HepG2 (cell line): Measurements from ENCODE around the gene PSMA7. TPM values are rescaled to one million over a fixed set of nuclear protein-coding genes. Genes with fewer than 3 reads are reported as not detected.

ENCODE experiments used
- FOXC1 ChIP-seq: sonication (generic); formaldehyde crosslinking; IDR thresholded peaks from 2 replicates; pipeline ENCODE4 v1.8.0; 2022; ENCODE audit warnings: mild to moderate bottlenecking, missing genetic modification reagents, borderline replicate concordance
- FOXJ3 ChIP-seq: sonication (generic); formaldehyde crosslinking; IDR thresholded peaks from 2 replicates; pipeline ENCODE4 v1.4.0; 2020; ENCODE audit warnings: missing genetic modification reagents, mild to moderate bottlenecking, borderline replicate concordance
- FOXO1 ChIP-seq: sonication (generic); formaldehyde crosslinking; IDR thresholded peaks from 2 replicates; pipeline ENCODE4 v1.4.0; 2020; ENCODE audit warnings: missing genetic modification reagents
- IKZF4 ChIP-seq: sonication (generic); formaldehyde crosslinking; IDR thresholded peaks from 2 replicates; pipeline ENCODE4 v1.5.1; 2020; ENCODE audit warnings: borderline replicate concordance, mild to moderate bottlenecking, low read depth, missing genetic modification reagents; ENCODE audit errors: not compliant biosample characterization
- MLLT10 ChIP-seq: sonication (generic); formaldehyde crosslinking; IDR thresholded peaks from 2 replicates; pipeline ENCODE4 v1.4.0; 2020; ENCODE audit warnings: missing genetic modification reagents
- PATZ1 ChIP-seq: sonication (generic); formaldehyde crosslinking; IDR thresholded peaks from 2 replicates; pipeline ENCODE4 v1.4.0; 2020; ENCODE audit warnings: missing genetic modification reagents
- PHB2 ChIP-seq: fragments of 450-650 bp; IDR thresholded peaks from 2 replicates; pipeline ENCODE4 v1.6.1; 2018; ENCODE audit not compliant: partially characterized antibody
- POLR2AphosphoS2 ChIP-seq: IDR thresholded peaks from 2 replicates; pipeline ENCODE4 v1.6.1; 2011; ENCODE audit warnings: low read depth, low read length, improper control_type of control experiment
- YY1 ChIP-seq: IDR thresholded peaks from 2 replicates; pipeline ENCODE4 v1.6.1; 2011; ENCODE audit warnings: low read length, low read depth, moderate library complexity, mild to moderate bottlenecking; ENCODE audit not compliant: insufficient read depth, insufficient replicate concordance
- ZFP91 ChIP-seq: sonication (generic); formaldehyde crosslinking; IDR thresholded peaks from 2 replicates; pipeline ENCODE4 v1.9.0; 2022; ENCODE audit warnings: missing genetic modification reagents, mild to moderate bottlenecking, borderline replicate concordance
- ZNF160 ChIP-seq: sonication (generic); formaldehyde crosslinking; IDR thresholded peaks from 2 replicates; pipeline ENCODE4 v1.8.0; 2022; ENCODE audit warnings: mild to moderate bottlenecking, inconsistent platforms, missing genetic modification reagents
- ZNF407 ChIP-seq: sonication (generic); formaldehyde crosslinking; IDR thresholded peaks from one replicate; pipeline ENCODE4 v1.5.1; 2020; ENCODE audit warnings: mild to moderate bottlenecking, missing genetic modification reagents; ENCODE audit errors: not compliant biosample characterization
- ZNF747 ChIP-seq: sonication (generic); formaldehyde crosslinking; IDR thresholded peaks from 2 replicates; pipeline ENCODE4 v1.8.1; 2023; ENCODE audit warnings: missing genetic modification reagents, mild to moderate bottlenecking, borderline replicate concordance
- ZNF878 ChIP-seq: sonication (generic); formaldehyde crosslinking; IDR thresholded peaks from 2 replicates; pipeline ENCODE4 v1.8.1; 2023; ENCODE audit warnings: mild to moderate bottlenecking, missing genetic modification reagents, moderate library complexity
- polyA plus RNA-seq, 8 experiments: library from polyadenylated mRNA; depleted of rRNA in 3 of 8; stranded (reverse) in 7 of 8; unstranded in 1 of 8; fragments of >200 nt; fragmentation: Illumina TruSeq in 4 of 8; extraction: Trizol in 4 of 8; gene quantifications; 2 replicates each; pipeline versions ENCODE4 v1.2.1 to v1.2.3, GENCODE V29; 2011 to 2016; ENCODE audit warnings: low read depth in 4 of 8, missing spikeins in 1 of 8, mixed read lengths in 1 of 8; ENCODE audit not compliant: insufficient read depth in 1 of 8
- total RNA-seq, 5 experiments: library from RNA; depleted of rRNA; stranded (reverse); fragments of >200 nt; fragmentation: Illumina TruSeq; extraction: Trizol; gene quantifications; 2 replicates each; pipeline ENCODE4 v1.2.3, GENCODE V29; 2016; ENCODE audit warnings: low read depth in 1 of 5

PSMA7 gene
- total and polyA plus RNA-seq, 2 of the 13 experiments (the other 11 are each of a cell fraction or from before 2014, with no cell fraction given): 531 to 631 TPM

- TF ChIP-seq ZFP91 (CRISPR knock-in tag): peak; percentile 52; the same call in 1 of the 2 replicates
- TF ChIP-seq IKZF4 (CRISPR knock-in tag): no peak
- no peak for TF ChIP-seq POLR2AphosphoS2
- peak; percentile 95 for TF ChIP-seq PATZ1 (CRISPR knock-in tag)
- no peak for TF ChIP-seq ZNF878 (CRISPR knock-in tag)
- no peak for TF ChIP-seq YY1
- TF ChIP-seq ZNF747 (CRISPR knock-in tag): no peak
- TF ChIP-seq FOXC1 (CRISPR knock-in tag): 0 out of 2 replicates have a peak, but pooled peaks have one; percentile 45
- peak; percentile 83 for TF ChIP-seq ZNF407 (CRISPR knock-in tag)
- 0 out of 2 replicates have a peak, but pooled peaks have one; percentile 38 for TF ChIP-seq ZNF160
- TF ChIP-seq PHB2: no peak
- TF ChIP-seq MLLT10 (CRISPR knock-in tag): no peak
- TF ChIP-seq FOXJ3: no peak
- TF ChIP-seq FOXO1 (CRISPR knock-in tag): 0 out of 2 replicates have a peak, but pooled peaks have one; percentile 43
Measured at GRCh38 chr20:62119591-62120364, 23.4 kb downstream of the PSMA7 start (continued).
